ENCODE data around the gene GDPD3. TPM values are rescaled to one million over a fixed set of nuclear protein-coding genes. Genes with fewer than 3 reads are reported as not detected.

GDPD3 gene
- total RNA-seq, 1 donor from 2014 or later = 4.9 TPM

GRCh38 chr16:30079480-30079879, 33.9 kb downstream of the GDPD3 start:
- TF ChIP-seq, protein P1, sequence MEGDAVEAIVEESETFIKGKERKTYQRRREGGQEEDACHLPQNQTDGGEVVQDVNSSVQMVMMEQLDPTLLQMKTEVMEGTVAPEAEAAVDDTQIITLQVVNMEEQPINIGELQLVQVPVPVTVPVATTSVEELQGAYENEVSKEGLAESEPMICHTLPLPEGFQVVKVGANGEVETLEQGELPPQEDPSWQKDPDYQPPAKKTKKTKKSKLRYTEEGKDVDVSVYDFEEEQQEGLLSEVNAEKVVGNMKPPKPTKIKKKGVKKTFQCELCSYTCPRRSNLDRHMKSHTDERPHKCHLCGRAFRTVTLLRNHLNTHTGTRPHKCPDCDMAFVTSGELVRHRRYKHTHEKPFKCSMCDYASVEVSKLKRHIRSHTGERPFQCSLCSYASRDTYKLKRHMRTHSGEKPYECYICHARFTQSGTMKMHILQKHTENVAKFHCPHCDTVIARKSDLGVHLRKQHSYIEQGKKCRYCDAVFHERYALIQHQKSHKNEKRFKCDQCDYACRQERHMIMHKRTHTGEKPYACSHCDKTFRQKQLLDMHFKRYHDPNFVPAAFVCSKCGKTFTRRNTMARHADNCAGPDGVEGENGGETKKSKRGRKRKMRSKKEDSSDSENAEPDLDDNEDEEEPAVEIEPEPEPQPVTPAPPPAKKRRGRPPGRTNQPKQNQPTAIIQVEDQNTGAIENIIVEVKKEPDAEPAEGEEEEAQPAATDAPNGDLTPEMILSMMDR (IDR thresholded peaks at IDR 0.05; ENCODE audit: partially characterized antibody, unreplicated experiment) = no peak
- H3K4me3 Mint-ChIP-seq (ENCODE audit: unreplicated experiment) = no peak overlapping the region
- H3K36me3 Mint-ChIP-seq (ENCODE audit: unreplicated experiment) = peaks cover 6% of the 10 kb centered on the region
- H3K4me1 Mint-ChIP-seq (ENCODE audit: low read depth, unreplicated experiment) = peaks cover 13% of the 10 kb centered on the region
- peaks cover 8% of the 10 kb centered on the region for H3K27me3 Mint-ChIP-seq (ENCODE audit: unreplicated experiment)
- H3K27ac Mint-ChIP-seq (ENCODE audit: unreplicated experiment) = no peak overlapping the region
- peaks cover 13% of the 10 kb centered on the region for H3K9me3 Mint-ChIP-seq (ENCODE audit: unreplicated experiment)
- no peak for DNase-seq

GRCh38 chr16:30078744-30079143, 34.6 kb downstream of the GDPD3 start:
- Mint-ChIP-seq H3K4me1 (ENCODE audit: low read depth, unreplicated experiment) (peaks cover 13% of the 10 kb centered on the region), H3K9me3 (ENCODE audit: unreplicated experiment) (peaks cover 11% of the 10 kb centered on the region), H3K4me3 (ENCODE audit: unreplicated experiment) (no peak overlapping the region), H3K27me3 (ENCODE audit: unreplicated experiment) (peaks cover 8% of the 10 kb centered on the region), H3K27ac (ENCODE audit: unreplicated experiment) (no peak overlapping the region), H3K36me3 (ENCODE audit: unreplicated experiment) (peaks cover 6% of the 10 kb centered on the region)
- TF ChIP-seq, protein P1 (IDR thresholded peaks at IDR 0.05; ENCODE audit: partially characterized antibody, unreplicated experiment) = no peak
- DNase-seq = no peak

DNA sequence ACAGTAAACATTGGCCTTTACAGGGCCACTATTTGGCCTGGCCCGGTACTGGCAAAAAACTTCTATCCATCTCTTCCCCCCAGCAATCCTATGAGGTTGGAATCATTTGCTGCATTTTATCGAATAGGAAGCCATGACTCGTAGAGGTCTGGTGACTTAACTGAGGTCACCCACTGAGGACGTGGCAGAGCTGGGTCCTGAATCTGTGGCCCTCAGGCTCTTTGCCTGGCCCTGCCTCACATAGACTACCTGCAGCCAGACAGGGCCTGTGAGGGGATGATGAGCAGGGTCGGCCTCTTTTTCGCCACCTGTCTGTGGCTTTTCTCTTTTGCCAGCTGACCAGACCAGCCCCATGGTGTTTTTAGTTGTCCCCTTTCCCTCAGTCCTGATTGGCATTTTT, 35.7 kb downstream of the GDPD3 start:
- H3K27ac Mint-ChIP-seq (ENCODE audit: unreplicated experiment) = no peak overlapping the region
- DNase-seq = no peak
- peak overlapping the region; percentile 73 for H3K4me3 Mint-ChIP-seq (ENCODE audit: unreplicated experiment)
- peaks cover 13% of the 10 kb centered on the region for H3K4me1 Mint-ChIP-seq (ENCODE audit: low read depth, unreplicated experiment)
- H3K36me3 Mint-ChIP-seq (ENCODE audit: unreplicated experiment) = peaks cover 6% of the 10 kb centered on the region
- H3K27me3 Mint-ChIP-seq (ENCODE audit: unreplicated experiment) = peaks cover 6% of the 10 kb centered on the region
- TF ChIP-seq, protein P1 (IDR thresholded peaks at IDR 0.05; ENCODE audit: partially characterized antibody, unreplicated experiment) = no peak
- peaks cover 9% of the 10 kb centered on the region for H3K9me3 Mint-ChIP-seq (ENCODE audit: unreplicated experiment)

DNA sequence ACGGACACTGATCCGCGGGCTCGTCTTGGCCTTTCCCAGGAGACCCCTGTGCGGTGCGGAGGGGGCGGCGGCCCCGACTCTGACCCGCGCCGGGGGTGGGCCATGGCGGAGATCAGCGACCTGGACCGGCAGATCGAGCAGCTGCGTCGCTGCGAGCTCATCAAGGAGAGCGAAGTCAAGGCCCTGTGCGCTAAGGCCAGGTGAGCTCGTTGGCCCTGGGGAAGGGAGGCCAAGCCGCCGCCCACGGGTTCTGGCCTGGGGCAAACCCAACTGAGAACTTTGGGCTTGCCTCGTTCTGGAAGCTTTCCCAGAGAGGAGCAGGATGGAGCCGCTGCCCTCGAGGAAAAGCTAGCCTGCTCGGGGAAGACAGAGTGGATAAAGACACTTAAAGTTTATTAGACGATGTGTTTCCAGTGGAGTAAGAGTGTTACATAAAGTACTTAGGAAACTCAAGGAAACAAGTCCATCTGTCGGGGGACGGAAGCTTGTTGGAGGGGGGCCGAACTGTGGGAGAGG, 37.0 kb downstream of the GDPD3 start:
- Mint-ChIP-seq H3K4me3 (ENCODE audit: unreplicated experiment) (peak overlapping the region; percentile 92), H3K36me3 (ENCODE audit: unreplicated experiment) (peaks cover 6% of the 10 kb centered on the region), H3K4me1 (ENCODE audit: low read depth, unreplicated experiment) (peaks cover 13% of the 10 kb centered on the region), H3K27ac (ENCODE audit: unreplicated experiment) (peak overlapping the region; percentile 6), H3K9me3 (ENCODE audit: unreplicated experiment) (peaks cover 9% of the 10 kb centered on the region), H3K27me3 (ENCODE audit: unreplicated experiment) (peaks cover 6% of the 10 kb centered on the region)
- TF ChIP-seq, protein P1 (IDR thresholded peaks at IDR 0.05; ENCODE audit: partially characterized antibody, unreplicated experiment) = no peak
- DNase-seq = no peak

DNA sequence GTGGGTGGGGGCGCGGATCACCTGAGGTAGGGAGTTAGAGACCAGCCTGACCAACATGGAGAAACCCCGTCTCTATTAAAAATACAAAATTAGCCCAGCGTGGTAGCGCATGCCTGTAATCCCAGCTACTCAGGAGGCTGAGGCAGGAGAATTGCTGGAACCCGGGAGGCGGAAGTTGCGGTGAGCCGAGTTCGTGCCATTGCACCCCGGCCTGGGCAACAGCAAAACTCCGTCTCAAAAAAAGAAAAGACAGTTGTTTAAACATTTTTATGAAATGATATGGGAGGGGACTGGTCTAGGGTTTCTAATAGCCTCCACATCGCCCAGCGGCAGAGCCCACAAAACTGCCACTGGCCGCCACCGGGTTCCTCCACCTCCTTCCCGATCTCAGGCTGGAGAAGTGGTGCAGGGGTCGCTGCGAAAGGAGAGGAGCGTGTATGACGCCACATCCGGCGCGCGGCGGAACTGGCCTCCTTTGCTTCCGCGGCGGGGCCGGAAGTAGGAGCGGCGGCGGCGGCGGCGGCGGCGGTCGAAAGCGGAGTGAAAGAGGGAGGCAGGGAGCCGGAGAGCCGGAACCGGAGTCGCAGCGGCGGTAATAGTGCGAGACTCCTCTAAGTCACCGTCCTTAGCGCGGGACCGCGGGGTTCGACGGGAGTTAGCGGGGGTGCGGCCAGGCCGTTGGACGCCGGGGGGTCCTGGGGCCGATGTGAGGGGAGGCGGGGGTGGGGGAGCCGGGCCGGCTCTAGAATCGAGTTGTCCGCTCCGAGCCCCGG, 37.6 kb downstream of the GDPD3 start, which contains the start of gene PPP4C:
Gene PPP4C (plus strand): TSS at position 492 of the 773 bp plus-strand sequence. CDS start 384 bp downstream, outside the sequence.
- Mint-ChIP-seq H3K4me3 (ENCODE audit: unreplicated experiment) (peak within 1 kb of the TSS; percentile 92), H3K27ac (ENCODE audit: unreplicated experiment) (peak within 1 kb of the TSS; percentile 55), H3K4me1 (ENCODE audit: low read depth, unreplicated experiment) (peaks cover 13% of the 10 kb centered on the region), H3K9me3 (ENCODE audit: unreplicated experiment) (peaks cover 9% of the 10 kb centered on the region), H3K27me3 (ENCODE audit: unreplicated experiment) (peaks cover 6% of the 10 kb centered on the region), H3K36me3 (ENCODE audit: unreplicated experiment) (peaks cover 6% of the 10 kb centered on the region)
- peak; percentile 95 for DNase-seq
- TF ChIP-seq, protein P1 (IDR thresholded peaks at IDR 0.05; ENCODE audit: partially characterized antibody, unreplicated experiment) = peak; percentile 29

Measured in glutamatergic neuron (in vitro differentiated cells).